ENCODE data around the gene PCDHGA3.

GRCh38 chr5:141319202-141319601, 24.4 kb upstream of the PCDHGA3 start:
- TF ChIP-seq HEYL (CRISPR knock-in tag; IDR thresholded peaks at IDR 0.05) (no peak), CTCF (IDR thresholded peaks at IDR 0.05) (no peak), USF2 (IDR thresholded peaks at IDR 0.05) (no peak), RNF2 (IDR thresholded peaks at IDR 0.05; ENCODE audit: borderline replicate concordance, low read depth) (no peak), MYC (IDR thresholded peaks at IDR 0.05; ENCODE audit: borderline replicate concordance, low read length) (no peak), NPAS2 (CRISPR knock-in tag; IDR thresholded peaks at IDR 0.05; ENCODE audit: borderline replicate concordance) (no peak), KDM1A (IDR thresholded peaks at IDR 0.05; ENCODE audit: low read depth) (no peak)

Data from A549 (cell line).